Measurements from ENCODE around the gene ERICH6.

Gene ERICH6

DNA sequence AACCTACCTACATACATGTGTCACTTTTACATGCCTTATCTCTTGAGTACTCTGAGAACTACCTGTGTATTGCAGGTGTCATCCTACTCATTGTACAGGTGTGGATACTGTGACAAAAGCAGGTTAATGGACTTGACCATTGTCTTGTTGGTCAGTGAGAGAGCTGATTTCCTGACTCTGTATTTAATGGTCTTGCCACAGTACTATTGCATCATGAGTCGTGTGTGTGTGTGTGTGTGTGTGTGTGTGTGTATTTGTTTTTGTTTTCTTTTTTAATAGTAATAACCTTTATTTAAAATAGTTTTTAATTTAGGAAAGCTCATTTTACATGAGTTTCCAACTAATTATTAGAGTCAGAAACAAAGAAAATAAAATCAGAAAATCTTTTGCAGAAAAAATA, 92.9 kb downstream of the ERICH6 start:
- no peak overlapping the region for H3K4me3 ChIP-seq (ENCODE audit: low read length)

DNA sequence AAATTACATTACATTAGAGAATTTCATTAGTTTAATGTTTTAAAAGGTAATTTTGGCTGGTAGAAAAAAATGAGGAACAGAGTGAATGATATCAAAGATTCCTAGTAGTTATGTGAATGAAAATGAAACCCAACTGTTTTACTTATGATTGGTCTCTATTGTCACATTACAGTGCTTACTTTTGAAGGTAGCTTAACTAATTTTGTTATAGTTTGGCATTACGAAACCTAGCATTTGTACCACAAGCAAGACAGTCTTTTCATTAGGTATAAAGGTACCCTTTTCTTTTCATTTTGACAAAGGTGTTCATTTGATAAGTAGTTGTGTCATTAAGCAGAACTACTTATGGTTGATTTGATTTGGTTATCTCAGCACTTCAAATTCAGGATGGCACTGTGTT, 93.7 kb downstream of the ERICH6 start:
- Histone ChIP-seq H3K79me2 (ENCODE audit: low read length) (peaks cover 96% of the 10 kb centered on the region), H3K27ac (ENCODE audit: low read length) (no peak overlapping the region), H3K36me3 (replicated peaks; ENCODE audit: low read depth, low read length) (peaks cover 57% of the 10 kb centered on the region)

More for the DNA sequence above, 92.9 kb downstream of the ERICH6 start:
- Histone ChIP-seq H3K9me3 (ENCODE audit: insufficient read depth, low read length) (no peaks in the 10 kb centered on the region), H3K36me3 (replicated peaks; ENCODE audit: low read depth, low read length) (peaks cover 49% of the 10 kb centered on the region), H3K9ac (ENCODE audit: low read length) (no peak overlapping the region), H3K27ac (ENCODE audit: low read length) (no peak overlapping the region), H2AFZ (ENCODE audit: low read depth, low read length) (no peak overlapping the region), H3K4me2 (ENCODE audit: low read length) (no peak overlapping the region), H3K27me3 (ENCODE audit: low read depth, low read length) (no peaks in the 10 kb centered on the region), H3K79me2 (ENCODE audit: low read length) (peaks cover 88% of the 10 kb centered on the region), H3K4me1 (ENCODE audit: low read length) (peaks cover 54% of the 10 kb centered on the region), H4K20me1 (ENCODE audit: insufficient read depth, low read length) (peaks cover 85% of the 10 kb centered on the region)
- TF ChIP-seq EZH2phosphoT487 (IDR thresholded peaks at IDR 0.05; ENCODE audit: low read depth): no peak
- TF ChIP-seq, protein P1, sequence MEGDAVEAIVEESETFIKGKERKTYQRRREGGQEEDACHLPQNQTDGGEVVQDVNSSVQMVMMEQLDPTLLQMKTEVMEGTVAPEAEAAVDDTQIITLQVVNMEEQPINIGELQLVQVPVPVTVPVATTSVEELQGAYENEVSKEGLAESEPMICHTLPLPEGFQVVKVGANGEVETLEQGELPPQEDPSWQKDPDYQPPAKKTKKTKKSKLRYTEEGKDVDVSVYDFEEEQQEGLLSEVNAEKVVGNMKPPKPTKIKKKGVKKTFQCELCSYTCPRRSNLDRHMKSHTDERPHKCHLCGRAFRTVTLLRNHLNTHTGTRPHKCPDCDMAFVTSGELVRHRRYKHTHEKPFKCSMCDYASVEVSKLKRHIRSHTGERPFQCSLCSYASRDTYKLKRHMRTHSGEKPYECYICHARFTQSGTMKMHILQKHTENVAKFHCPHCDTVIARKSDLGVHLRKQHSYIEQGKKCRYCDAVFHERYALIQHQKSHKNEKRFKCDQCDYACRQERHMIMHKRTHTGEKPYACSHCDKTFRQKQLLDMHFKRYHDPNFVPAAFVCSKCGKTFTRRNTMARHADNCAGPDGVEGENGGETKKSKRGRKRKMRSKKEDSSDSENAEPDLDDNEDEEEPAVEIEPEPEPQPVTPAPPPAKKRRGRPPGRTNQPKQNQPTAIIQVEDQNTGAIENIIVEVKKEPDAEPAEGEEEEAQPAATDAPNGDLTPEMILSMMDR (IDR thresholded peaks at IDR 0.05; ENCODE audit: low read depth, low read length): no peak

More for the DNA sequence above, 93.7 kb downstream of the ERICH6 start:
- H4K20me1 ChIP-seq (ENCODE audit: insufficient read depth, low read length): peaks cover 92% of the 10 kb centered on the region
- H3K4me1 ChIP-seq (ENCODE audit: low read length): peaks cover 62% of the 10 kb centered on the region
- no peak overlapping the region for H2AFZ ChIP-seq (ENCODE audit: low read depth, low read length)
- no peak overlapping the region for H3K9ac ChIP-seq (ENCODE audit: low read length)
- H3K4me3 ChIP-seq (ENCODE audit: low read length): no peak overlapping the region
- peak overlapping the region; percentile 8 for H3K4me2 ChIP-seq (ENCODE audit: low read length)
- H3K27me3 ChIP-seq (ENCODE audit: low read depth, low read length): no peaks in the 10 kb centered on the region
- no peaks in the 10 kb centered on the region for H3K9me3 ChIP-seq (ENCODE audit: insufficient read depth, low read length)
- TF ChIP-seq, protein P1 (IDR thresholded peaks at IDR 0.05; ENCODE audit: low read depth, low read length): no peak

Data from OCI-LY3 (cell line).